Caco-2 (cell line): ENCODE results near the gene ZSWIM8. TPM values are rescaled to one million over a fixed set of nuclear protein-coding genes. Genes with fewer than 3 reads are reported as not detected.

Experiments
- BruUV-seq: library from RNA; stranded (reverse); fragments of 400-500 nt; replicated peaks from 2 replicates; lab custom pipeline; 2021; lab: Mats Ljungman, UMichigan
- CTCF ChIA-PET: fragments of 300-600 bp; sonication (Branson Sonifier 250); formaldehyde crosslinking; loops from one replicate; lab custom pipeline; 2022; ENCODE audit warnings: antibody characterized with exemption; lab: Charles Lee
- POLR2A ChIA-PET: fragments of 300-600 bp; sonication (Branson Sonifier 250); formaldehyde crosslinking; loops from one replicate; lab custom pipeline; 2022; ENCODE audit warnings: antibody characterized with exemption; lab: Charles Lee
- DNase-seq, 2 experiments: peaks; one replicate each; pipeline versions ENCODE4 v3.0.0 to v3.0.0-alpha.2; 2020 to 2022
- H3K27me3 ChIP-seq: replicated peaks from 2 replicates; pipeline ENCODE4 v1.6.0; 2011; ENCODE audit warnings: low read length; ENCODE audit not compliant: control insufficient read depth, insufficient read depth
- H3K36me3 ChIP-seq: 2 replicates; pipeline ENCODE4 v1.5.1; 2011; ENCODE audit warnings: low read length; ENCODE audit not compliant: control insufficient read depth, insufficient read depth
- H3K4me1 ChIP-seq: fragments of 250-450 bp; sonication (Bioruptor Pico); 2 replicates; pipeline ENCODE4 v1.5.1; 2020; ENCODE audit warnings: mild to moderate bottlenecking
- H3K4me3 ChIP-seq: 2 replicates; pipeline ENCODE4 v1.5.1; 2011; ENCODE audit warnings: low read depth, mild to moderate bottlenecking, control low read depth, low read length
- H3K9me3 ChIP-seq: fragments of 250-450 bp; sonication (Bioruptor Pico); 2 replicates; pipeline ENCODE4 v1.5.1; 2020; ENCODE audit warnings: mild to moderate bottlenecking, moderate library complexity
- H3K27ac Mint-ChIP-seq: one replicate; pipeline ENCODE4 v1.8.0; 2022; ENCODE audit warnings: mixed read lengths; ENCODE audit not compliant: unreplicated experiment
- H3K27me3 Mint-ChIP-seq: one replicate; pipeline ENCODE4 v1.8.0; 2022; ENCODE audit warnings: mixed read lengths; ENCODE audit not compliant: insufficient read depth, unreplicated experiment
- H3K36me3 Mint-ChIP-seq: one replicate; pipeline ENCODE4 v1.8.0; 2022; ENCODE audit warnings: mild to moderate bottlenecking, mixed read lengths; ENCODE audit not compliant: insufficient read depth, unreplicated experiment
- H3K4me1 Mint-ChIP-seq: one replicate; pipeline ENCODE4 v1.8.0; 2022; ENCODE audit warnings: low read depth, mixed read lengths; ENCODE audit not compliant: unreplicated experiment
- H3K4me3 Mint-ChIP-seq: one replicate; pipeline ENCODE4 v1.8.0; 2022; ENCODE audit warnings: mild to moderate bottlenecking, moderate library complexity, mixed read lengths; ENCODE audit not compliant: unreplicated experiment
- H3K9me3 Mint-ChIP-seq: one replicate; pipeline ENCODE4 v1.8.0; 2022; ENCODE audit warnings: mixed read lengths; ENCODE audit not compliant: unreplicated experiment
- CTCF ChIP-seq, 2 experiments: fragments of 200-600 bp in 1 of 2; IDR thresholded peaks; 1 replicate in 1 of 2; 2 replicates in 1 of 2; pipeline versions ENCODE4 v1.5.1 to v1.8.0; 2011 to 2022; ENCODE audit warnings: antibody characterized with exemption in 1 of 2, control low read depth in 1 of 2, inconsistent platforms in 1 of 2, low read depth in 1 of 2, low read length in 1 of 2, mild to moderate bottlenecking in 1 of 2, moderate library complexity in 1 of 2; ENCODE audit not compliant: insufficient read depth in 1 of 2, severe bottlenecking in 1 of 2, unreplicated experiment in 1 of 2
- intact Hi-C: fragments of 100-400 bp; cut with micrococcal nuclease; formaldehyde crosslinking; loops from one replicate; pipeline ENCODE4 v1.10.0; 2022; ENCODE audit not compliant: unreplicated experiment
- total RNA-seq: library from RNA; stranded (reverse); gene quantifications from 2 replicates; pipeline ENCODE4 v1.2.3, GENCODE V29; 2022

Gene ZSWIM8
- total RNA-seq, 1 experiment from 2014 or later: 103 TPM

- H3K27me3 ChIP-seq: no peaks in the 10 kb centered on the region
- H3K27me3 Mint-ChIP-seq: no peaks in the 10 kb centered on the region
- intact Hi-C loops: loop anchor here (10.0 kb wide), 1 partner anchor 94 kb away; the partner anchor contains the start of gene CAMK2G
- peaks cover 37% of the 10 kb centered on the region for H3K36me3 Mint-ChIP-seq
- peaks cover 22% of the 10 kb centered on the region for H3K4me1 Mint-ChIP-seq
- no peak for TF ChIP-seq CTCF (IDR thresholded peaks at IDR 0.05; ENCODE audit: insufficient read depth in 1 of 2, low read depth in 1 of 2, low read length in 1 of 2, severe bottlenecking in 1 of 2, unreplicated experiment in 1 of 2)
- H3K9me3 Mint-ChIP-seq: no peaks in the 10 kb centered on the region
- no peak overlapping the region for H3K27ac Mint-ChIP-seq
- H3K4me3 ChIP-seq: no peak overlapping the region
- ChIA-PET CTCF (no interaction called here), POLR2A (interaction anchor here (2.0 to 2.2 kb wide), 2 partner anchors 8 to 36 kb away, joined by 10 to 19 read pairs; partner anchors contain the start of gene SEC24C)
- H3K4me1 ChIP-seq: no peaks in the 10 kb centered on the region
- peaks cover 2% of the 10 kb centered on the region; the same call in 1 of the 2 replicates for H3K36me3 ChIP-seq
- no peaks in the 10 kb centered on the region for H3K9me3 ChIP-seq
- no TSS peak for BruUV-seq
- DNase-seq: no peak
- peak overlapping the region; percentile 86 for H3K4me3 Mint-ChIP-seq
Observed at GRCh38 chr10:73780301-73780700, 5.1 kb upstream of the ZSWIM8 start.

- H3K9me3 ChIP-seq: no peaks in the 10 kb centered on the region
- peaks cover 19% of the 10 kb centered on the region for H3K4me1 Mint-ChIP-seq
- peak overlapping the region; percentile 72 for H3K4me3 ChIP-seq
- peak overlapping the region; percentile 86 for H3K4me3 Mint-ChIP-seq
- H3K9me3 Mint-ChIP-seq: no peaks in the 10 kb centered on the region
- TF ChIP-seq CTCF (IDR thresholded peaks at IDR 0.05; ENCODE audit: insufficient read depth in 1 of 2, low read depth in 1 of 2, low read length in 1 of 2, severe bottlenecking in 1 of 2, unreplicated experiment in 1 of 2): no peak
- DNase-seq: no peak
- no TSS peak for BruUV-seq
- no peaks in the 10 kb centered on the region for H3K27me3 Mint-ChIP-seq
- no peaks in the 10 kb centered on the region for H3K4me1 ChIP-seq
- ChIA-PET CTCF (interaction anchor here (3.4 kb wide), 1 partner anchor 9 kb away, joined by 9 read pairs; a partner anchor contains a TSS), POLR2A (interaction anchor here (0.9 to 2.2 kb wide), 3 partner anchors 8 to 133 kb away, joined by 4 to 19 read pairs (median 10); partner anchors contain the start of gene SEC24C)
- peaks cover 2% of the 10 kb centered on the region; the same call in 1 of the 2 replicates for H3K36me3 ChIP-seq
- H3K36me3 Mint-ChIP-seq: peaks cover 41% of the 10 kb centered on the region
- intact Hi-C loops: loop anchor here (10.0 kb wide), 1 partner anchor 94 kb away; the partner anchor contains the start of gene CAMK2G
- H3K27ac Mint-ChIP-seq: peak overlapping the region; percentile 96
- H3K27me3 ChIP-seq: no peaks in the 10 kb centered on the region
Observed at GRCh38 chr10:73780966-73781365, 4.4 kb upstream of the ZSWIM8 start.

- intact Hi-C loops: loop anchor here (10.0 kb wide), 1 partner anchor 93 kb away; the partner anchor contains the start of gene CAMK2G
- no peaks in the 10 kb centered on the region for H3K9me3 ChIP-seq
- Mint-ChIP-seq H3K27ac (peak overlapping the region; percentile 96), H3K27me3 (no peaks in the 10 kb centered on the region), H3K9me3 (no peaks in the 10 kb centered on the region), H3K36me3 (peaks cover 47% of the 10 kb centered on the region), H3K4me1 (peaks cover 19% of the 10 kb centered on the region), H3K4me3 (peak overlapping the region; percentile 86)
- ChIA-PET POLR2A (interaction anchor here (0.5 to 2.2 kb wide), 6 partner anchors 9 to 363 kb away, joined by 3 to 19 read pairs (median 6); partner anchors contain the start of gene SEC24C), CTCF (interaction anchor here (0.9 to 3.4 kb wide), 2 partner anchors 9 to 98 kb away, joined by 4 to 9 read pairs; a partner anchor contains a TSS)
- peak overlapping the region; percentile 72 for H3K4me3 ChIP-seq
- H3K36me3 ChIP-seq: no peaks in the 10 kb centered on the region; the same call in 1 of the 2 replicates
- BruUV-seq: no TSS peak
- DNase-seq: no peak
- no peaks in the 10 kb centered on the region; the same call in 1 of the 2 replicates for H3K4me1 ChIP-seq
- no peak for TF ChIP-seq CTCF (IDR thresholded peaks at IDR 0.05; ENCODE audit: insufficient read depth in 1 of 2, low read depth in 1 of 2, low read length in 1 of 2, severe bottlenecking in 1 of 2, unreplicated experiment in 1 of 2)
- H3K27me3 ChIP-seq: no peaks in the 10 kb centered on the region
Observed at GRCh38 chr10:73781548-73781878, 3.9 kb upstream of the ZSWIM8 start.
